Measurements from ENCODE around the gene ABCB8.
A peak's percentile ranks its signal among the peaks of the same experiment; 100 is the strongest.
"Not testable (repeated sequence)": the region's sequence is repeated elsewhere in the genome, so short reads cannot be mapped to it uniquely, and the experiment has no call there.

The ABCB8 gene

DNA sequence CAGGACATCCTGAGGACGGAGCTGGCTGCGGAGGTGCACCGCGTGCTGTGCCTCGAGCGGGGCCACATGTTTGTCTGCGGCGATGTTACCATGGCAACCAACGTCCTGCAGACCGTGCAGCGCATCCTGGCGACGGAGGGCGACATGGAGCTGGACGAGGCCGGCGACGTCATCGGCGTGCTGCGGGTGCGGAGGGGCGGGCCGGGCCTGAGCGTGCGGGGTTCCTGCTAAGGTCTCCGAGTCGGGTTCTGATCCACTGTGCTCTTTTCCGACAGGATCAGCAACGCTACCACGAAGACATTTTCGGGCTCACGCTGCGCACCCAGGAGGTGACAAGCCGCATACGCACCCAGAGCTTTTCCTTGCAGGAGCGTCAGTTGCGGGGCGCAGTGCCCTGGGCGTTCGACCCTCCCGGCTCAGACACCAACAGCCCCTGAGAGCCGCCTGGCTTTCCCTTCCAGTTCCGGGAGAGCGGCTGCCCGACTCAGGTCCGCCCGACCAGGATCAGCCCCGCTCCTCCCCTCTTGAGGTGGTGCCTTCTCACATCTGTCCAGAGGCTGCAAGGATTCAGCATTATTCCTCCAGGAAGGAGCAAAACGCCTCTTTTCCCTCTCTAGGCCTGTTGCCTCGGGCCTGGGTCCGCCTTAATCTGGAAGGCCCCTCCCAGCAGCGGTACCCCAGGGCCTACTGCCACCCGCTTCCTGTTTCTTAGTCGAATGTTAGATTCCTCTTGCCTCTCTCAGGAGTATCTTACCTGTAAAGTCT is 14.3 kb upstream of the ABCB8 start:
- peak; percentile 82 to 90 for DNase-seq (ENCODE audit: low read depth in 2 of 2)

DNA sequence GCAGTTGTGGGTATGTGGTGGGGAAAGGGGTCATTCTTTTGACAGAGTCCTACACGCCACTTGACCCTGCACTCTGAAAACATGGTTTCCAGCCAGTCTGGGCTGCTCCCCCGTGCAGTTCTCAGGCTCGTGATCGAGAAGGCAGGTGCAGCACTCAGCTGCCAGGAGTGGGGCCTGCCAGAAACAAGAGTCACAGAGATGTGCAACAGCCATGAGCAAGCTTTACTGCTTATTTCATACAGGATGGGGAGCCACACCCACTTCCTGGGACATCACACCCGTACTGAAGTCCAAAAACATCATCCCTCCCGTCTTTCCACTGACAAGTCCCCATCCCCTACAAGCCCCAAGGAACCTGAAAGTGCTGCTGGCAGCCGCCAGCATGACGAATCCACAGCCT is 13.3 kb upstream of the ABCB8 start:
- DNase-seq (ENCODE audit: low read depth in 2 of 2), result no peak

DNA sequence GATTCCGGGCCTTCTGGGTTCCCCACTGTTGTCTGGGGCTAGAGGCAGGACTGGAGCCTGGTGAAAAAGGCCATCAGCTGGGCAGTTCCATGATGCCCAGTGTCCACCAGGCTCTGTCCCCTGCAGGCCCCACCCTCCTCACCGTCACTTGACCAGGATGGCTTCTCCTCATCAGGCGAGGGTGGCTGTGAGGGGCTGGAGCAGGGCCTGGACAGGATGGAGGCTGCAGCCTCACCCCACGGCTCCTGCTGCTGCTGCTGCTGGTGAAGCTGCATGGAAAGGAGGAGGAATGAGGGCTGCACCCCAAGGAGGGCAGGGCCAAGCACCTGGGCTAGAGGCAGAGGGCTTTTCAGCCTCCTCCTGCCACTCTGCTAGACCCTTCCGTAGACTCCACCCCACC is 12.3 kb upstream of the ABCB8 start:
- no peak for DNase-seq (ENCODE audit: low read depth in 2 of 2)

DNA sequence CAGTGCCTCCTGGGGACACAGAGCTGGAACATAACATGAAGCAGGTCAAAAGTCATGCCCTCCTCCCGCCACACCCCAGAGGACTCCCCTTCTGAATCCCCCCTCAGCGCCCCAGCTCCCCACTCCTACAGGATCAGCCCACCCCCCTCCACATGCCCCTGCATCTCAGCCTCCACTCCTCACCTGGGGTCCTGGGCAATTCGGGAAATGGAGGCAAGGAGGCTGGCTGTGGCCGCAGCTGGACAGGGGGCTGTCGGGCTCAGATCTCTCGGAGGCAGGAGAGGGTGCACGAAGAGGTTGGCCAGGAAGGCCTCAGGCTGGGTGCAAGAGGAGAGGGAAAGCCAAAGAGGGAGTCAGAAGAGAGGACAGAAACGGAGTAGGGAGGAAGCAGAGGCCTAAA is 11.7 kb upstream of the ABCB8 start:
- no peak for DNase-seq (ENCODE audit: low read depth in 2 of 2)

DNA sequence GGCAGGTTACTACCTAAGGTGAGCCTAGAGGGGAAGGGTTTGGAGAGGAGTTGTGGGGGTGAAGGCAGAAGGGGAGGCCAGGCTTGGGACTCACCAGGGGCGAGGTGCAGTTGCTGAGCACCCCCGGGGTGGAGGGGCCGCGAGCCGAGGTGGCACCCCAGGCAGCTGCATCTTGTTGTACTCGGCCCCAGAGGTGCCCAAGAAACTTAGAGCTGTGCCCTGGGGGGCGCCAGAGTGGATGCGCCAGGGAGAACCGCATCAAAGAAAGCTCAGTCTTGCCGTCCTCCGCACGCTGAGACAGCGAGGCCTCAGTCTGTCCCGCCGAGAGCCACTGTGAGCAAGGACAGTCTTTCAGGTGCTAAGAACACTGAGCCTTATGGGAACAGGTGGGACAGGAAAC is 11.3 kb upstream of the ABCB8 start:
- no peak for DNase-seq (ENCODE audit: low read depth in 2 of 2)

DNA sequence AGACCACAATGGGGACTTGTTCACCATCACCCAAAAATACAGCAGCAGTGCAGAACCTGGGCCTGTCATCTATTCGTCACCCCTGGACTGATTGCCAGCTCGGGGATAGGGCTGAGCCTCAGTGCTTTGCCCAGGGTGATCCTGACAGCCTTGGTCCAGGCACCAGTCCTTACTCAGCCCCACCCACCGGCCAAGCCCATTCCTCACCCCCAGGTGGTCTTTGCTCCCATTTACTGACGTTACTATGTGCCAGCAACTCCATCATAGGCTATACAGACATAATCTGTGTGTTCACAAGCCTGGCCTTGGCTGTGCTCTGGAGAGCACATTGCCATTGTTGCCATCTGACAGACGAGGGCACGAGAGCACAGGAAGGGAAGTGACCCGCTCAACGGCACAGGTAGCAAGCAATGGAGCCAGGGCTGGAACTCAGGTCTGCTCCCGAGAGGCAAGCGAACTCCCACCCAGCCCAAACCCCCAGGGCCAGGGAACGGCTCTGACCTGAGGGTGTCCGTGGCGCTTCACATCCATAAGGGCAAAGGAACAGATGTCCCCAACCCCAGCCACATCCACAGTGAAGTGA is 10.8 kb upstream of the ABCB8 start:
- DNase-seq (ENCODE audit: low read depth in 2 of 2), result no peak

DNA sequence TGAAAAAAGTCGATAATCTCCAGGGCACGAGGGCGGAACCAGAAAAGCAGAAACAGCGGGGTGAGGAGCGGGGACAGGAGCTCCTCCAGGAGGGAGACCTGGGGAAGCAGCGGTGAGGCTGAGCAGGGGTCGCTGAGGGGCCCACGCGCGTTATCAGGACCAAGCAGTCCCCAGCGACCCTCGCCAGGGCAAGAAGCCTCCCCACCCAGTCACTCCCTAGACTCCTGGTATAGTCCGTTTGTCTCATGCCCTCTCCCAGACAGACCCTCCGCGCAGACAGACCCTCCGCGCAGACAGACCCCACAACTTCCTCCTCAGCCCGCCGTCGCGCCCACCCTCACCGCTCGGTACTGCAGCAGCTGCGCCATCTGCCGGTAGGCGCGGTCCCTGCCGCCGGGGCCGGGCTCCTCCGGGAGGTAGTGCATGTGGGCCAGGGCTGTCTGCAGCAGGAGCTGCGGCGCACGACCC is 10.3 kb upstream of the ABCB8 start:
- peak; percentile 71 to 78 for DNase-seq (ENCODE audit: low read depth in 2 of 2)

DNA sequence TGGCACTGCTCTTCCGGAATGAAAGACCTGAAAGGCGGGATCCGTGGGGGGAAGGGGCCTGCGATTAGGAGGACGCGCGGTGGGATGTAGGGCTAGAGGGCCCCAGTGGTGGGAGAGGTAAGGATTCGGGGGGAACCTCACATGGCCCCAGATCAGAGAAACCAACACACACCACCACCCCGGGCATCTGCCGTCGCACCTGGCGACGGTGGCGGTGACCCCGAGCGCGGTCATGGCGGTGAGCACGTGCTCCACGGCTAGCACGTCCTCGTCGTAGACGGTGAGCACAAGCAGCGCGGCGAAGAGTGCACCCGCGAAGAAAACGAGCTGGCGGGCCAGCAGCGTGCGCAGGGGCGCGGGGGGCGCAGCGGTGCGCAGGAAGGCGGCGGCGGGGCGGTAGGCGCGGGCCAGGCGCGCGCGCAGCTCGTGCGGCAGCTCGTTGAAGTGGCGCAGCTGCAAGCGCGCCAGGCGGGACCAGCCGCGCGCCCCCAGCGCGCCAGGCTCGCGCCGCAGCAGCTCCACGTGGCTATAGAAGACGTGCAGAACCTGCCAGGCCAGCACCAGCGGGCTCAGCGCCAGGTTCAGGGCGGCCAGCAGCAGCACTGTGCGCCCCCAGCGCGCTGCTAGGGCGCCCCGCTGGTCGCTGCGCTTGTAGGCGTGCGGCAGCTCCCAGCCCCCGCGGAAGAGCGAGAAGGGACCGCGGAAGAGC is 9.7 kb upstream of the ABCB8 start:
- no peak for DNase-seq (ENCODE audit: low read depth in 2 of 2)

DNA sequence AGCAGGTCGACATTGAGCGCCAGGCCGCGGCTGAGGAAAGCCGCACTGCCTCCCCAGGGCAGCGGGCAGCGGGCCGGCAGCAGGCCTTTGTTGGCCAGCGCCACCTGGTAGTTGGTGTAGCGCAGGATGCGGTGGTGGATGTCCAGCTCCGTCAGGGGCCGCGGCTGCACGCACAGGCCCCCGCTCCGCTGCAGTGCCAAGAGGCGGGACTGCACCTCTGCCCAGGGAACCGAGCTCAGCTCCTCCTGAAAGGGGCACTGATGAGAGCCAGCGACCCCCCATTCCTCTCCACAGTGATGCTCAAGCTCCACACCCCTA is 9.2 kb upstream of the ABCB8 start:
- no peak for DNase-seq (ENCODE audit: low read depth in 2 of 2)

DNA sequence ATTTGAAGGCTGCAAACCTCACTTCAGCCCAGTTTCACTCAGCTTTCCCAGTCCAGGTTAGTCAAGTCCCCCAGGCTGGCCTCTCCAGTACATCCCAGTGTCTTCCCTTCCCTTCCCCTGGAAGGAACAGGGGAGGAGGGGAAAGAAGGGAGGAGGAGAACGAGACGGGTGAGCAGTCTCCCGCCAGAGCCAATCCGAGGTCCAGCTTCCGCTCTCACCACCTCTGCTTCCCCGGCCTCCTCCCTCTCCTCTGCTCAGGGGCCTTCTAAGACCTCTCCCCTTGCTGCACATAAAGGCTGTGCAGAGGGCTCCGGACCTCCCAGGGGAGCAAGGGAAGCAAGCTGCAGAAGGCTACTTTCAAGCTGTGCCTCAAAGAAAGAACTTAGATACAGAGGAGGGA is 8.0 kb upstream of the ABCB8 start:
- DNase-seq (ENCODE audit: low read depth in 2 of 2), result no peak

DNA sequence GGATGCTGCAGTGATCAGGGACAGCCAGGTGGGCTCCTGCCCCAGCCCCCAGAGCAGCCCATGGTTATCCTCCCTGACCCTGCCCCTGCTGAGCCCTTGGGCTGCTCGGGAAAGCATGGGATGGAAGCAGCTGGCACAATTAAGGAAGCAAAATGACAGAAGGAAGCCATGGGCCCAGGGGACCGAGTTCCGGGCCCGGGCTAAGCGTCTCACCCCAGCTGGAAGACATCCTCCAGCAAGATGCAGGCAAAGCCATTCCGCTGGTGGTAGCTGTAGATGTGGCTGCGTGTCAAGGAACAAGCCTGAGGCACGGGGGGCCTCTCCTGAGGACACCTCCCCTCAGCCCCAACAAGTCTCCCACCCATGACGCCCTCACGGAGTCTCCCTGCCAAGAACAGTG is 5.0 kb upstream of the ABCB8 start:
- no peak for DNase-seq (ENCODE audit: low read depth in 2 of 2)

DNA sequence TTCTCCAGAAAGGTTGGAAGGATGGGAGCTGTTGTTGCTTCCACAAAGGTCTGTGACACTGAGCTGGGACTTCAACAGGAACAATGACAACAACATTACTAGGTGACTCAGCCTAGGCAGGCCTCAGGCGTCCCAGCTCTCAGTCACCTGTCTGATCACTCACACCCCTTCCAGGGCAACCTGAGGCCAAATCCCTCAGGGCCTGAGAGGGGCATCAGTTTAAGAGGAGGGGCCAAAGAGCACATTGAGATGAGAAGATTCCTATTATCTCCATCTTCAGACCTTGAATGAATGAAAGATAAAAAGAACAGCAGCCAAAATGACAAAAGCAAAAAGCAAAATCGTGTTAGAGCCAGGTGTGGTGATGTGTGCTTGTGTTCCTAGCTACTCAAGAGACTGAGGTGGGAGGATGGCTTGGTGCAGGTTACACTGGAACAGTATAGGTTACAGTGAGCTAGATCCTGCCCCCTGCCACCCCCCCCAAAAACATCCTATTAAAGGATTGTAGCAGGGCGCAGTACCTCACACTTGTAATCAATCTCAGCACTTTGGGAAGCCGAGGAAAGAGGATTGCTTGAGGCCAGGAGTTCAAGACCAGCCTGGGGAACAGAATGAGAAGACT is 3.7 kb upstream of the ABCB8 start, which contains the start of gene ATG9B:
TSS of gene ATG9B (minus strand) at position 60 of the 622 bp plus-strand sequence. CDS start 71 bp downstream, outside the sequence.
- DNase-seq (ENCODE audit: low read depth in 2 of 2), result no peak

DNA sequence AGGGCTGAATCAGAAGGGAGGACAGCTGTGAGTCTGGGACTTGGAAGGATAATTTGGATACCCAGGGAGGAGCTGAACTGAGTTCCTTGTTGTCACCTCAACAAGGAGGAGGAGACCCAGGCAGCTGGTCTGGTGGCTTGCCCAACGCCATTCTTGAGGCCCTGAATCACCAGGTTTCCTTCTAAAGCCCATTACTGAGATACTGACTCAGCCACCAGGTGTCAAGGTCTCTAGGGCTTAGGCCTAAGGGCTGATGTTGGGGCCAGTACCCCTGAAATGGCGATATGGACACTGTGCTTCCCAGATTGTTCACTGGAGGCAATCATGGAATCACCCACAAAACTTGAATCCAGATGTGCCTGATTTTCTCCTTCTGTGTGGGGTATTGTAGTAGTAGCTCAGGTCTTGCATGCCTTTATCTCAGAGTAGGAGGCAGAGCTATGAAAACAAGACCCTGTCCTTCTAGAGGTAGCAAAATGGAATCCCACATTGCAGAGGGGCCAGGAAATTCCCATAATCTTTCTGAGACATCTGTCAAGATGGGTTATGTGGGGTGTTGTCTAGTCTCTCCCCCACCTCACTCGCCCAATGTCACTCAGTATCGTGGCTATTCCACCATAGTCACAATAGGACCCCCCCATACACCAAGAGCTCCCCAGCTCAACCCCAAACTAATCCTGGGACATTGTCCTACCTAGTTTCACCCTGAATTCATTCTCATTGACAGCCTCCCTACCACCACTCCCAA is 2.2 kb upstream of the ABCB8 start:
- DNase-seq (ENCODE audit: low read depth in 2 of 2), result no peak

DNA sequence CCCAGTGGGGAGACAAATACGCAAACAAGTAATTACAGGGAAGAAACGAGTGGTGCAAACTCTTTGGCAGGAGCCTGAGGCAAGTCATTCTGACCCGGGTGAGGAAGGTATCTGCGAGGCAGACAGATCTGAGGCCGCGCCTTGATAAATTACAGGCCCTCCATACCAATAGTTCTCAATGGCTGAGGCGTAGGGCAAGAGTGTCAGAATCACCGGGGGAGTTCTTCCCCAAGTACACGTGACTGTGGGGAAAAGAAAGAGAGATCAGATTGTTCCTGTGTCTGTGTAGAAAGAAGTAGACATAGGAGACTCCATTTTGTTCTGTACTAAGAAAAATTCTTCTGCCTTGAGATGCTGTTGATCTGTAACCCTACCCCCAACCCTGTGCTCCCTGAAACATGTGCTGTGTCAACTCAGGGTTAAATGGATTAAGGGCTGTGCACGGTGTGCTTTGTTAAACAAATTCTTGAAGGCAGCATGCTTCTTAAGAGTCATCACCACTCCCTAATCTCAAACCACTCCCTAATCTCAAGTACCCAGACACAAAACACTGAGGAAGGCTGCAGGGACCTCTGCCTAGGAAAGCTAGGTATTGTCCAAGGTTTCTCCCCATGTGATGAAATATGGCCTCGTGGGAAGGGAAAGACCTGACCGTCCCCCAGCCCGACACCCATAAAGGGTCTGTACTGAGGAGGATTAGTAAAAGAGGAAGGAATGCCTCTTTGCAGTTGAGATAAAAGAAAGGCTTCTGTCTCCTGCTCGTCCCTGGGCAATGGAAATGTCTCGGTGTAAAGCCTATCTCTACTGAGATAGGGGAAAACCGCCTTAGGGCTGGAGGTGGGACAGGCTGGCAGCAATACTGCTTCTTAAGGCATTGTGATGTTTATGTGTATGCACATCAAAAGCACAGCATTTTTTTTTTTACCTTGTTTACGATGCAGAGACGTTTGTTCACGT is 1.2 kb upstream of the ABCB8 start:
- DNase-seq (ENCODE audit: low read depth in 2 of 2), result not testable (repeated sequence)

DNA sequence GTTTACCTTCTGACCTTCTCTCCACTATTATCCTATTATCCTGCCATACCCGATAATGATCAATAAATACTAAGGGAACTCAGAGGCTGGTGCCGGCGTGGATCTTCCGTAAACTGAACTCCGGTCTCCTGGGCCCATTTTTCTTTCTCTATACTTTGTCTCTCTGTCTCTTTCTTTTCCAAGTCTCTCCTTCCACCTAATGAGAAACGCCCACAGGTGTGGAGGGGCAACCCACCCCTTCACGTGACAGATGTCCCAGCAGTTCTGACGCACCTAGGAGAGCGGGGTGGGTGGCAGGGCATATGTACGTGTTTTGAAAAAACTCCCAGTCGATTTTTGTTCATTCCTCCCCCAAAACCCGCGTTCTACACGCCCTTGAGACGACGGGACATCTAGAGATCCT is 521 bp upstream of the ABCB8 start:
- not testable (repeated sequence) for DNase-seq (ENCODE audit: low read depth in 2 of 2)

DNA sequence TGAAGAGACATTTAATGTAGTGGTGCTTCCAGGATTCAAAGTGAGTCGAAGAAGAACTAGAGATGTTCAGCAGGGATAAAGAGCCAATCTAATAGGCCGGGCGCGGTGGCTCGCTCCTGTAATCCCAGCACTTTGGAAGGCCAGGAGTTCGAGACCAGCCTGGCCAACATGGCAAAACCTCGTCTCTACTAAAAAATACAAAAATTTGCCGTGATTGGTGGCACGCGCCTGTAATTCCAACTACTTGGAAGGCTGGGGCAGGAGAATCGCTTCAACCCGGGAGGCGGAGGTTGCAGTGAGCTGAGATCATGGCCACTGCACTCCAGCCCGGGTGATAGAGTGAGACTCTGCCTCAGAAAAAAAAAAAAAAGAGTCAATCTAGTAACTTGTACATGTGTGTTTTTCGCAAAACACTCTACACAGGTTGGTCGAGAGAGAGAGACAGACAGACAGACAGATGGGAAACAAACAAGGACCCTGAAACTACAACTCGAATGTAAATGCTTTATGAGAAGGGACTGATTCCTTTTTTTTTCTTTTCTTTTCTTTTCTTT is 775 bp downstream of the ABCB8 start:
- no peak for DNase-seq (ENCODE audit: low read depth in 2 of 2)

DNA sequence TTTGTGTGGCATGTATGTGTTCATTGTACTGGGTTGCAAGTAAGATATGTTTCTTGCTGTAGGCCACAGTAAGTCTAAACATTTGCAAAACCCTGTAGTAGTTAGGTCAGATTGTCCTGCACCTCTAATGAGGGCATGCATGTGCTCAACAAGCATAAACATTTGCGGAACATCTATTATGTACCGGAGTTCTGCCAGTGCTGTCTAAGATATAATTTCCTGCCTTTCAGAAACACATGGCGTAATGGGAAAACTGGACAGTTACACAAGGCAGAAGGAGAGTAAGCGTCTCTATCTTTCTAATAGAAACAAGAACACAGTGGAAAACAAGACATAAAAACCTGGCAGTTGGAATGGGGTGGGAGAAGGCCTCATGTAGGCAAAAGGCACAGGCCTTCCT is 2.8 kb downstream of the ABCB8 start:
- no peak for DNase-seq (ENCODE audit: low read depth in 2 of 2)

DNA sequence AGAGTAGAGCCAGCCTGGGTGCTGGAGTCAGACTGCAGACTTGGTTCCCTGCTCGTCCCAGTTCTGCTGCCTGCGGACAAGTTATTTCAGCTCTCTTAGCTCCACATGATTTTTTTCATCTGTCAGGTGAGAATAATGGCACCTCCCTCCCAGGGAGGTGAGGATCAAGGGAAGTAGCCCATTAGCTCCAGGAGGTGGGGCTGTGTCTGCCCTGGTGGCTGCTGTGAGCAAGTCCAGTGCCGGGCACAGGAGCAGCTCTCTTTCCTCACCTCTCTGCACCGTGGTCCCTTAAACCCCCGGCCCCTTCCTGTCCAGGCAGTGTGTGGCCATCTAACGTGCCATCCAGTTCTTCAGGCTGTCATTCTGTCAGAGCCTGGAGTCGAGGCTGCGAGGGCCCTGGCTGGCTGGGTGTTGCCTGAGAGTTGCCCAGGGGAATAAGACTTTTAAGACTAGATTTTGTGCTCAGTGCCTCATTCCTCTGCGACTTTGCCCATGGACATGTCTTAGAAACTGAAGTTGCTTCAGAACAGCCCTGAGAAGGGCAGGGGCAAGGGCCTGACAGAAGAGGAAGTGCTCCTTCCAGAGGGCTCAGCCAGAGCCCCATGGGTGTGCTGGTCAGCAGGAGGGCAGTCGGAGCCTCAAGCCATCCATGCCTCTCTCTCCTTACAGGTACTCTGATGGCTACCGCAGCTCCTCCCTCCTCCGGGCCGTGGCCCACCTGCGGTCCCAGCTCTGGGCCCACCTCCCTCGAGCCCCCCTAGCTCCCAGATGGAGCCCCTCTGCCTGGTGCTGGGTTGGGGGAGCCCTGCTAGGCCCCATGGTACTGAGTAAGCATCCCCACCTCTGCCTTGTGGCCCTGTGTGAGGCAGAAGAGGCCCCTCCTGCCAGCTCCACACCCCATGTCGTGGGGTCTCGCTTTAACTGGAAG is 5.0 kb downstream of the ABCB8 start:
- no peak for DNase-seq (ENCODE audit: low read depth in 2 of 2)

DNA sequence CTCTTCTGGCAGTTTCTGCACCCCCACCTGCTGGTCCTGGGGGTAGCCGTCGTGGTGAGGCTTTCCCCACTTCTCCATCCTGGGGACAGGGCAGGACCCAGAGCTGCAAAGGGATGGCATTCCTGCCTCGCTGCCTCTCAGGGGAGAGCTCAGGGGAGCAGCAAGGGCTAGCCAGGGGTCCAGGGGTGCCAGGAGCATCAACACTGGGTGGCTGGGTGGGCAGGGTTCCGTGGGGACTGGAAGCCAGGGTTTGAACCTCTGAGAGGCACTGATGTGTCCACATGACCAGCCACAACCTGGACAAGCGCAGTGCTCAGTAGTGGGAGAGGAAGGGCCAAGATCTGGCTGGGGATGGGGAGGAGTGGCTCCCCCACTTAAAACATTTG is 5.6 kb downstream of the ABCB8 start:
- no peak for DNase-seq (ENCODE audit: low read depth in 2 of 2)

Data from stimulated activated CD4-positive, alpha-beta T cell treated with anti-CD3 and anti-CD28 coated beads, Interleukin-15, amount 100 ng/mL, for 48 hours (primary cell).